B cell (primary cell): ENCODE measurements around the gene DCTN5. TPM values are rescaled to one million over a fixed set of nuclear protein-coding genes. Genes with fewer than 3 reads are reported as not detected.

Experiments
- ATAC-seq: fragments of 200-7000 bp; cut with Tn5 transposase; one replicate; pipeline ENCODE4 v1.10.0; 2021; ENCODE audit warnings: low read depth, mild to moderate bottlenecking, moderate number of reproducible peaks, moderate library complexity
- CTCF ChIA-PET: fragments of 350-600 bp; sonication (Branson Sonifier 250); formaldehyde crosslinking; loops from one replicate; lab custom pipeline; 2021; ENCODE audit warnings: antibody characterized with exemption, inconsistent platforms; lab: Charles Lee
- POLR2A ChIA-PET: fragments of 350-600 bp; sonication (Branson Sonifier 250); formaldehyde crosslinking; loops from one replicate; lab custom pipeline; 2021; ENCODE audit warnings: antibody characterized with exemption; lab: Charles Lee
- DNase-seq: peaks from one replicate; pipeline ENCODE4 v3.0.0; 2013
- H2AFZ ChIP-seq: 2 replicates; pipeline ENCODE4 v1.6.1; 2012; ENCODE audit warnings: mild to moderate bottlenecking, low read depth, low read length; ENCODE audit not compliant: insufficient read depth, poor library complexity, severe bottlenecking
- H3K27ac ChIP-seq, 2 donors: 1 replicate in 1 of 2; 2 replicates in 1 of 2; pipeline ENCODE4 v1.5.1; 2012 to 2013; ENCODE audit warnings: low read length in 2 of 2, mild to moderate bottlenecking in 2 of 2, moderate library complexity in 1 of 2
- H3K27me3 ChIP-seq, 4 experiments: fragments of 200-600 bp in 1 of 4; sonication (generic) in 1 of 4; replicated peaks in 1 of 4; 1 replicate in 2 of 4; 2 replicates in 2 of 4; pipeline versions ENCODE4 v1.6.1 to v1.7.0; 2013 to 2016; ENCODE audit warnings: low read length in 3 of 4, mild to moderate bottlenecking in 2 of 4, mixed read lengths in 1 of 4, moderate library complexity in 1 of 4; ENCODE audit not compliant: insufficient read depth in 4 of 4, control insufficient read depth in 3 of 4; ENCODE audit errors: control extremely low read depth in 1 of 4
- H3K36me3 ChIP-seq, 2 experiments: replicated peaks in 1 of 2; 1 replicate in 1 of 2; 2 replicates in 1 of 2; pipeline versions ENCODE4 v1.6.1 to v1.7.1; 2013; ENCODE audit warnings: low read length in 1 of 2; ENCODE audit not compliant: insufficient read depth in 2 of 2, control insufficient read depth in 1 of 2; ENCODE audit errors: control extremely low read depth in 1 of 2, extremely low read depth in 1 of 2
- H3K4me1 ChIP-seq, 2 donors: fragments of 200-600 bp in 1 of 2; sonication (generic) in 1 of 2; 1 replicate in 1 of 2; 2 replicates in 1 of 2; pipeline versions ENCODE4 v1.5.1 to v1.6.1; 2013 to 2017; ENCODE audit warnings: low read length in 2 of 2; ENCODE audit not compliant: control insufficient read depth in 2 of 2, insufficient read depth in 2 of 2
- H3K4me2 ChIP-seq: replicated peaks from 2 replicates; pipeline ENCODE3; 2012; ENCODE audit warnings: mild to moderate bottlenecking, low read depth, low read length; ENCODE audit not compliant: poor library complexity, severe bottlenecking
- H3K4me3 ChIP-seq, 5 experiments: fragments of 200-600 bp in 1 of 5; sonication (generic) in 1 of 5; 1 replicate in 3 of 5; 2 replicates in 2 of 5; pipeline versions ENCODE4 v1.5.1 to v1.7.0; 2011 to 2016; ENCODE audit warnings: low read length in 4 of 5, mild to moderate bottlenecking in 4 of 5, low read depth in 2 of 5, control low read depth in 1 of 5, moderate library complexity in 1 of 5; ENCODE audit not compliant: insufficient read depth in 1 of 5; ENCODE audit errors: control extremely low read depth in 1 of 5, extremely low read depth in 1 of 5
- H3K79me2 ChIP-seq: fragments of 200-600 bp; sonication (generic); one replicate; pipeline ENCODE4 v1.6.0; 2016; ENCODE audit warnings: low read length; ENCODE audit not compliant: control insufficient read depth, insufficient read depth
- H3K9ac ChIP-seq: fragments of 200-600 bp; sonication (generic); 2 replicates; pipeline ENCODE4 v1.6.1; 2017; ENCODE audit warnings: mild to moderate bottlenecking, low read length, moderate library complexity
- H3K9me3 ChIP-seq, 3 donors: one replicate each; pipeline versions ENCODE4 v1.6.1 to v1.7.1; 2013; ENCODE audit warnings: low read length in 2 of 3; ENCODE audit not compliant: control insufficient read depth in 2 of 3, insufficient read depth in 1 of 3; ENCODE audit errors: control extremely low read depth in 1 of 3
- H4K20me1 ChIP-seq: 2 replicates; pipeline ENCODE4 v1.6.0; 2012; ENCODE audit warnings: mild to moderate bottlenecking, low read length; ENCODE audit not compliant: insufficient read depth, control insufficient read depth, poor library complexity, severe bottlenecking
- H3K27ac Mint-ChIP-seq: one replicate; pipeline ENCODE4 v1.8.0; 2021; ENCODE audit warnings: mixed read lengths
- H3K27me3 Mint-ChIP-seq: one replicate; pipeline ENCODE4 v1.8.0; 2021; ENCODE audit warnings: mixed read lengths
- H3K4me1 Mint-ChIP-seq: one replicate; pipeline ENCODE4 v1.8.0; 2021; ENCODE audit warnings: mixed read lengths
- H3K4me3 Mint-ChIP-seq: one replicate; pipeline ENCODE4 v1.8.0; 2021; ENCODE audit warnings: mixed read lengths
- H3K9me3 Mint-ChIP-seq: one replicate; pipeline ENCODE4 v1.8.0; 2022; ENCODE audit warnings: mixed read lengths; ENCODE audit not compliant: insufficient read depth
- CTCF ChIP-seq: fragments of 200-600 bp; IDR thresholded peaks from one replicate; pipeline ENCODE4 v1.8.0; 2022; ENCODE audit warnings: antibody characterized with exemption, mild to moderate bottlenecking
- EZH2 ChIP-seq: IDR thresholded peaks from 2 replicates; pipeline ENCODE4 v1.6.1; 2012; ENCODE audit warnings: borderline replicate concordance, low read depth, mild to moderate bottlenecking, moderate library complexity, low read length; ENCODE audit not compliant: insufficient read depth, poor library complexity, severe bottlenecking
- WGBS: methylation state at CpG from one replicate; pipeline ENCODE4 v1.1.5; 2013; ENCODE audit warnings: missing lambda C conversion rate; ENCODE audit not compliant: insufficient coverage; 5-methylcytosine and 5-hydroxymethylcytosine counted together
- intact Hi-C: fragments of 100-400 bp; cut with micrococcal nuclease; formaldehyde crosslinking; loops from one replicate; pipeline ENCODE4 v1.10.0; 2022
- polyA plus RNA-seq: library from polyadenylated mRNA; depleted of rRNA; stranded (reverse); fragments of >200 nt; gene quantifications from 2 replicates; pipeline ENCODE4 v1.2.3, GENCODE V29; 2012
- total RNA-seq, 2 donors: library from RNA; stranded (reverse); fragments of 120-200 nt in 1 of 2; gene quantifications; 1 replicate in 1 of 2; 2 replicates in 1 of 2; pipeline versions ENCODE4 v1.2.3 to v1.2.4, GENCODE V29; 2013 to 2022

The DCTN5 gene
- total and polyA plus RNA-seq, 2 donors (not counting 1 experiment from before 2014, with no cell fraction given): 22.4 to 58.3 TPM

GRCh38 chr16:23668873-23669272, 27.6 kb downstream of the DCTN5 start:
- CTCF ChIA-PET: no interaction called here
- DNase-seq: no peak

More at GRCh38 chr16:23668873-23669272, 27.6 kb downstream of the DCTN5 start:
- TF ChIP-seq CTCF (no peak), EZH2 (no peak)
- H3K27me3 ChIP-seq: no peaks in the 10 kb centered on the region
- H3K36me3 ChIP-seq: peaks cover 0 to 60% of the 10 kb centered on the region in 2 experiments
- H3K27ac ChIP-seq: no peak overlapping the region
- H3K4me3 ChIP-seq: no peak overlapping the region
- no peaks in the 10 kb centered on the region for H3K79me2 ChIP-seq
- Mint-ChIP-seq H3K4me1 (peaks cover 26% of the 10 kb centered on the region), H3K4me3 (no peak overlapping the region), H3K9me3 (no peaks in the 10 kb centered on the region), H3K27me3 (no peaks in the 10 kb centered on the region), H3K27ac (no peak overlapping the region)
- H3K9ac ChIP-seq: no peak overlapping the region
- no peak overlapping the region for H2AFZ ChIP-seq
- peaks cover 15 to 21% of the 10 kb centered on the region in 2 donors for H3K4me1 ChIP-seq
- WGBS: 100% methylated on average over 1 of the region's 4 CpGs
- intact Hi-C loops: no loop called here
- no peak overlapping the region for H3K4me2 ChIP-seq
- H4K20me1 ChIP-seq: peaks cover 22% of the 10 kb centered on the region
- ATAC-seq: no peak
- H3K9me3 ChIP-seq: no peaks in the 10 kb centered on the region
- POLR2A ChIA-PET: no interaction called here
